OCI-LY3 (cell line): ENCODE data around the gene PPP1R7.

ENCODE experiments used
- CTCF ChIP-seq: fragments of 200-600, 300-600 bp; sonication (generic); IDR thresholded peaks from 2 replicates; pipeline ENCODE4 v1.5.1; 2014; ENCODE audit warnings: antibody characterized with exemption, low read length, low read depth
- EZH2phosphoT487 ChIP-seq: fragments of 200-600 bp; shearing (Covaris generic); IDR thresholded peaks from 2 replicates; pipeline ENCODE4 v1.6.1; 2018; ENCODE audit warnings: antibody characterized with exemption, mixed run types, low read depth

GRCh38 chr2:241159116-241159515 lies 8.8 kb downstream of the PPP1R7 start:
- TF ChIP-seq CTCF = no peak
- no peak for TF ChIP-seq EZH2phosphoT487
